HG02973 (cell line): Measurements from ENCODE around the gene HES7.
"Not testable (repeated sequence)": the region's sequence is repeated elsewhere in the genome, so short reads cannot be mapped to it uniquely, and the experiment has no call there.

Experiments used
- ATAC-seq: cut with Tn5 transposase; IDR thresholded peaks from one replicate; pipeline ENCODE4 v1.9.1; 2021; ENCODE audit warnings: moderate library complexity; ENCODE audit not compliant: unreplicated experiment

HES7 gene

DNA sequence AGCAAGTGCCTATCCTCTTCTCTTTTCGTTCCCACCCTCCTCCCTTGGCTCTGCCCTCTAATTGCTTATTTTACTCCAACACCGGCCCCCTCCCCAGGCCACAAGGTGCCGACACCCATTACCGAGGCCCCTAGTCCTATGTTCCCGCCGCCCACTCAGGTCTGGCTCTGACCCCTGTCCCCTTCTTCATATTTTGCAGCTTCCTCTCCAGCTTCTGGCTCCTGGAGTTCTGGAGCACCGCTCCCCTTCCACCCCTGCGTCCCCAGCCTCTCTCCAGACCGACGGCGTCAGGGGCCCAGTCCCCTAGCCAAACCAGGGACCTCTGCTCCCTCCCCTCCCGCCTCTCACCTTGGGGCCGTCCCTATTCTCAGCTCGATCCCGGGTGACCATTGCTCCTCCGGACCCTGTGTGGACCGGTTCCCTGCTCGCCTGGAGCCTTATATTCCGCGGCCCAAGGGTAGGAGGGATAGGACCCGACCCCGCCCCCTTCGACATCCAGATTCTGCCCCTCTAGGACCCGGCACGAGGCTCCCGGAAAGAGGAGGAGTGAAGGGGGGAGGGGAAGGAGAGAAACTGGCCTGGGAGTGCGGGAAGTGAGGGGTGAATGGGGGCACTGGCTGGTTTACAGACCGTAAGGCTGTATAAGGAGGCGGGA lies at the start of gene HES7:
HES7 (minus strand) TSS at position 412 of the 655 bp plus-strand sequence; CDS start at position 390, 22 bp downstream.
- no peak for ATAC-seq

DNA sequence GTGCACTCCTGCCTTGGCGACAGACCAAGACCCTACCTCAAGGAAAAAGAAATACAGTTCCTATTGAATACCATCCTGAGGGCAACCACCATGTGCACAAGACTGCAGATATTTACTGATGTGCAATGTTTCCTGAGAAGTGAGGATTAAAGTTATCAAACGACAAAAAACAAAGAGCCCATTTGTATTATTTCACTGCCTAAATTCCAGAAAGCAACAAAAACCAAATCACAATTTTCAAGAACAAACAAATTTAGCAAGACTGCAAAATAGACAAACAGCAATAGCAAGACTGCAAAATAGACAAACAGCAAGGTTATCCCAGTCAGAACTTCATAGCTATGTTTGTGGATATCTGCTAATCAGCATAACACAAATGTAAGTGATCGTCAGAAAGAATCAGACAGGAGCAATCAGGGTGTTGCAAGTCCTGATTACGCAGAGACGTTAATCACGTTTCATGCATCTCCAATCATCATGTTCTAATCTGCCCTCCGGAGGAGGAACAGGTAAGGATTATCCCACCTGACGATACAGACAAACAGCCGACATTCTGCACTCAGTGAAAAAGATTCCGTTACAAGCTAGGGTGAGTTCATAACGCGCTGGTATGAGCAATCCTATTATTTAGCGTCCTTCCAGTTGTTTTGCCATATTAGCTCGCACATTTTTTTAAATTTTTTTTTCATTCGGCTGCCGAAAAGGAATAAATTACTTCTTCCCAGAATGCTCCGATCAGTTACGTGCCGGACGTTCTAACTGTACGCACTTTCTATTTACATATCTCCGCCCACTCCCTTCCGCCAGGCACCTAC lies 49.4 kb upstream of the HES7 start:
- peak; percentile 61 for ATAC-seq

GRCh38 chr17:8170186-8170585 lies 46.3 kb upstream of the HES7 start:
- not testable (repeated sequence) for ATAC-seq

DNA sequence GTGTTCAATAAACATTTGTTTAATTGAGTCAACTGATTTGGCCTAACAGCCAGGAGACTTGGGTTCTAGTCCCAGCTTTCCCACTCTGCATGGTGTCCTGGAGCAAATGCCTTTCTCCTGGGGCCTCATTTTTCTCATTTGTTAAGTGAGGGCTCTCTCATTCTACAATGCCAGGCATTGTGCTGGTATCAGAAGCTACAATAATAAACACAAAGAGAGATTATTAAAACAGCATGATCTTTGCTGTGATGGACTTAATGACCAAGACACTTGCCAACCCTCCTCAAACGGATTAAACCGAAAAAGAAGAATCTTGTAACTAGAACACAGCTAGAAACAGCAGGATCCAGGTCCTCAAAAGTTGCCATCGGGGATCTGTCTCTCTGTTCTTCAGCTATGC lies 43.6 kb upstream of the HES7 start:
- ATAC-seq: no peak

DNA sequence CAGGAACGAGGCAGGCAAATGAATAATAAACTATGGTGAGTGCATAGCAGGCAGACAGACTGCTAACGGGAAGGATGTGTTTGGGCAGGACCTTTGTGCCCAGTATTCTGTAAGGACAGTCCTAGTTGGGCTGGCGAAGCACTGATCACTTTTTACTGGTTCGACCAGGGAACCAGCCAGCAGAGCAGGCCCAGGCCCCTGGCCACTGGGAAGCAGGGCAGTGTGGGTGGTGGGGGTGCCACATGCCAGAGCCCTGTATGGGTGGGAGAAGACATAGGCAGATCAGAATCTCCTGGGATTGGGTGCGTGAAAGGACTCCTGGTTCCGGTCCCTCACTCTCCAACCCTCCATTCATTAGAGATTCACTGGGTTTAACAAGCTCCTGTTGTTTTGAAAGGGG lies 42.8 kb upstream of the HES7 start:
- no peak for ATAC-seq

DNA sequence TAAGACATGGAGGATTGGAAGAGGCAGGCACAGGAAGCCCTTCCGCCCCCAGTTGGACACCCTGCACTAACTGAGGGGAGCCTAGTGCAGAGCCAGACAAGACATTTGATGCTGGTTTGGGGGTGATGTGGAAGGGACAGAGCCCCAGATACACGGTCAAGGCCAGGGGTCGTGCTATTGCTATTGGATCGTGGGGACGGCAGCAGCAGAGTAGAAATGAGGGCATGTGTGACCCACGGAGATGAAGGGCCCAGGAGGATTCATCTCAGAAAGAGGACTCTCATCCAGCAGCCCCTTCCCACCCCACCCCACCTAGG lies 40.9 kb upstream of the HES7 start:
- no peak for ATAC-seq

GRCh38 chr17:8163978-8164814 lies 40.3 kb upstream of the HES7 start:
- no peak for ATAC-seq

GRCh38 chr17:8162997-8163977 lies 39.4 kb upstream of the HES7 start:
- no peak for ATAC-seq

DNA sequence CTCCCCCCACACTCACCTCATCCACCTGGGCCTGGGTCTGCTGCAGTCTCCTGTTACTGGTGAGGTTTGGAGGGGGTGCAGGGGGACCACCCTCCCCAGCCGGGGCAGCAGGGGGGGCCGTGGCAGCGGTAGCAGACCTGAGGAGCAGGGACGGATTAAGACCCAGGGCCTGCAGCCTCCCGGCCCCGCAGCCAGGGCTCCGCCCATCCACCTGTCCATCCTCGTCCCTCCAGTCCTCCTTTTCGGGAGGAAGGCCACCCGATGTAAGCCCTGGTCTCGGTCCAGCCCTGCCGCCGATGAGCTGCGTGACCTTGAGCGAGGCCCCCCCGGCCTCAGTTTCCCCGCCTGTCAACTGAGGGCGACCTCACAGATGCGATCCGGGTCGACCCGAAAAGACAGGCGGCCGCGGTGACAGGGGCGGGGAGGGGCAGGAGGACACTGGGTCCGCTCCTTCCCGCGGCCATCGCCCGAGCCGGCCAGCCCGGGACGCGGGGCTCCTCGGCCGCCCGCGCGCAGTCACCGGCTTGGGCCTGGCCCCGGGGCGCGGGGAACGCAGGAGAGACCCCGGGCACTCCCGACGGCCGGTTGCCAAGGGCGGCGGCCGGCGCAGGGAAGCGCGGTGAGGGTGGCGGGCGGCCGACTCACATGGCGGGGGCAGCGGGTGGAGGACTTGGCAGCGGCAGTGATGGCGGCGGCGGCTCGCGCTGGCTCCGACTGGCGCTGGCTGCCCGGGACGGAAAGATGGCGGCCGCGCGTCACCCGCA lies 38.5 kb upstream of the HES7 start, which contains the start of gene VAMP2:
VAMP2 (minus strand) TSS at position 716 of the 764 bp plus-strand sequence; CDS start at position 647, 69 bp downstream.
- ATAC-seq: no peak

GRCh38 chr17:8161289-8162232 lies 37.7 kb upstream of the HES7 start:
- no peak for ATAC-seq

- ATAC-seq: no peak
Measured at GRCh38 chr17:8160741-8161221, 36.9 kb upstream of the HES7 start.

DNA sequence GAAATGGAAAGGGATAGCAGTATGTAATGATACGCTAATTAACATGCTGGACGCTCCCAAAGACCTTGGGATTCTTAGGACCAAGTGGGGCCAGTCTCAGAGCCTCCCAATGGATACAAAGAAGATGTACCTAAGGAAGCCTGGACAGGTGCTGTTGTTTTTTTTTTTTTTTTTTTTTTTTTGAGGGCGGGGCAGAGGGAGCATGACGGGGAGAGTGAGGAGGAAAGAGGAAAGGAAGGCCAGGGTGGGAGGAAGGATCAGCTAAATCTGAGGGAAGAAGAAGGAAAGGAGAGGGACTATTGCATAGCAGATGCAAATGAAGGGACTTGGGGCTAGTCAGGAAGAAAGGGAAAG lies 36.3 kb upstream of the HES7 start:
- no peak for ATAC-seq

DNA sequence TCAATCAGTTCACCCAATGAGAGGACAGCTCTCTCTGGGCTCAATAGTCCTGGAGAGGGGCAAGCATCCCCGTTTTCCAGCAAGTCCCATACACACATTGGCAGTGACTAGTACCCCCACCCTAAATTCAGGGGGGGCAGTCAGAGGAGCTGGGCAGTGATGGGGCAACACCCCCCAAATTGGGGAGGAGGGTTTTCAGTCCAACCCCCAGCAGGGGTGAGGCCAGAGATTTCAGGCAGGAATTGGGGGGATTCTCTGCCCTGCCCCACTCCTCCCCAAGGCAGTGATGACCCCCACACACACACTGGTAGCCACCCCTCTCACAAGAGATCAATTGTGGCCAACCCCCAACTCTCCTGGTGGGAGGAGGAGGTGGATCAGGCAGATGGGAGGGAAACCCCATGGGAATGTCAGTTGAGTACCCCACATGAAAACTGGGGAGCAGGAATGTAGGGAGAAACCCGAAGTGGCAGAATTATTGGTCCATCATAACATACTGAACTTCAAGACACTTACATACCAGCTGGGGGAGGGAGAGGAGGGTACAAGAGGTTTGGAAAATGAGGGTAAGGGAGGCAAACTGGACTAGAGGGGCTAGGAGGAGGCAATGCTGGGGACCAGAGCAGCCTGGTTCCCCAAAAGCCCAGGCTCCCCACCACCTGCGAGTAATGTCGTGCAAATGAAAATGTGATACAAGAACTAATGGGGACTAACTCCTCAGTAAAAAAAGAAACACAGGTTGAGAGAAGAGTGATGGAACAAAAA lies 35.7 kb upstream of the HES7 start:
- ATAC-seq: no peak

DNA sequence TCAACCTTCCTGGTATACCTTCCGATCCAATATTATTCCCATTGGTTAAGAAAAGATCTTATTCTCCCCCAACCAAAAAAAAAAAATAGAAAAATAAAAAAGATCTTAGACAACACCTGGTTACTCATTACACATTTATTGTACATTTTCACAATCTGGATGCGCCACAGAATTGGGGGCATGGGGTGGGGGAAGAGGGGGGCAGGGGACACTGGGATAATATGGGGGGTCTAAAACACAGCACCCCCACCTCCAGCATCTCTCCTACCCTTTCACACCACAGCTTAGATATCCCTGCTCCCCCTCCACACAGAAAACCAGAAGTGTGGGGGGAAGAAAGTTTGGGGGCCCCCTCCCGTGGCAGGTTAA lies 35.1 kb upstream of the HES7 start:
- ATAC-seq: no peak

- ATAC-seq: no peak
Measured at GRCh38 chr17:8158267-8159031, 34.5 kb upstream of the HES7 start.

GRCh38 chr17:8156246-8156992 lies 32.5 kb upstream of the HES7 start:
- peak; percentile 63 for ATAC-seq

DNA sequence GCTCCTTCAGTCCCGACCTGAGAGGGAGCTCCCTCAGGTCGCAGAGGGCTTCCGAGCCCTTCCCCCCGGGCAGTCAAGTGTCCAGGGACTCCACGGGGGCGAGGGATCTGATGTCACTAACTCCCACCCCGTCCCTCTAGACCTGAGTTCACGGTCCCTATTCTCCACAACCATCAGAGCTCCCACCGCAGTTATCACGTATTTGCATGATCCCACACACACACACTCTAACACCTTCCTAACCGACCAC lies 32.0 kb upstream of the HES7 start:
- no peak for ATAC-seq
